K562 (cell line): ENCODE measurements around the gene KCNK4. TPM values are rescaled to one million over a fixed set of nuclear protein-coding genes. Genes with fewer than 3 reads are reported as not detected.

ENCODE experiments used
- ATF3 ChIP-seq, 2 experiments: fragments of 450-650 bp in 1 of 2; sonication (generic) in 1 of 2; formaldehyde crosslinking in 1 of 2; IDR thresholded peaks in 1 of 2; conservative IDR thresholded peaks in 1 of 2; 2 replicates each; pipeline versions ENCODE4 v1.6.1 to v1.8.1; 2016 to 2023; ENCODE audit warnings: mild to moderate bottlenecking in 2 of 2, moderate library complexity in 2 of 2, inconsistent platforms in 1 of 2, missing genetic modification reagents in 1 of 2
- CBFA2T3 ChIP-seq: fragments of 450-650 bp; IDR thresholded peaks from 2 replicates; pipeline ENCODE4 v1.6.1; 2017
- FOXO4 ChIP-seq: fragments of 450-650 bp; formaldehyde crosslinking; IDR thresholded peaks from 2 replicates; pipeline ENCODE4 v1.4.0; 2020; ENCODE audit warnings: mild to moderate bottlenecking, moderate library complexity
- GTF2E2 ChIP-seq: fragments of 200-800 bp; sonication (Bioruptor generic); IDR thresholded peaks from 2 replicates; pipeline ENCODE4 v1.6.1; 2016; ENCODE audit warnings: missing genetic modification characterization, missing compliant biosample characterization
- HDAC1 ChIP-seq, 2 experiments: fragments of 450-650 bp; IDR thresholded peaks; 2 replicates each; pipeline ENCODE4 v1.6.1; 2016 to 2017; ENCODE audit warnings: inconsistent platforms in 1 of 2, mild to moderate bottlenecking in 1 of 2, moderate library complexity in 1 of 2
- MAX ChIP-seq: sonication (generic); formaldehyde crosslinking; IDR thresholded peaks from 2 replicates; pipeline ENCODE4 v1.9.0; 2022; ENCODE audit warnings: mild to moderate bottlenecking, missing genetic modification reagents
- MEIS2 ChIP-seq: fragments of 450-650 bp; IDR thresholded peaks from 2 replicates; pipeline ENCODE4 v1.6.1; 2014; ENCODE audit warnings: mild to moderate bottlenecking; ENCODE audit not compliant: partially characterized antibody
- MNT ChIP-seq, 2 experiments: fragments of 450-650 bp; conservative IDR thresholded peaks; 2 replicates each; pipeline ENCODE4 v1.6.1; 2017; ENCODE audit warnings: mild to moderate bottlenecking in 2 of 2, moderate library complexity in 2 of 2
- MTA2 ChIP-seq: fragments of 450-650 bp; IDR thresholded peaks from 2 replicates; pipeline ENCODE4 v1.6.1; 2016; ENCODE audit warnings: low read depth
- NFIC ChIP-seq: fragments of 450-650 bp; IDR thresholded peaks from 2 replicates; pipeline ENCODE4 v1.6.1; 2017; ENCODE audit warnings: mild to moderate bottlenecking, inconsistent platforms
- PHF21A ChIP-seq: fragments of 450-650 bp; IDR thresholded peaks from 2 replicates; pipeline ENCODE4 v1.6.1; 2017; ENCODE audit warnings: low read depth, borderline replicate concordance
- SMARCA4 ChIP-seq: fragments of 450-650 bp; IDR thresholded peaks from 2 replicates; pipeline ENCODE4 v1.6.1; 2016
- TAL1 ChIP-seq: fragments of 450-650 bp; IDR thresholded peaks from 2 replicates; pipeline ENCODE4 v1.6.1; 2016; ENCODE audit warnings: mild to moderate bottlenecking
- TCF3 ChIP-seq: sonication (generic); formaldehyde crosslinking; IDR thresholded peaks from 2 replicates; pipeline ENCODE4 v1.4.0; 2020; ENCODE audit warnings: mild to moderate bottlenecking, missing genetic modification reagents
- ZNF146 ChIP-seq: IDR thresholded peaks from one replicate; pipeline ENCODE4 v1.6.1; 2018; ENCODE audit warnings: missing compliant biosample characterization; ENCODE audit not compliant: unreplicated experiment
- ZNF75A ChIP-seq: fragments of 450-650 bp; formaldehyde crosslinking; IDR thresholded peaks from 2 replicates; pipeline ENCODE4 v1.4.0; 2020; ENCODE audit warnings: mild to moderate bottlenecking
- ZNF76 ChIP-seq: fragments of 250-450 bp; sonication (Bioruptor Pico); IDR thresholded peaks from 2 replicates; pipeline ENCODE4 v1.4.0; 2020; ENCODE audit warnings: mild to moderate bottlenecking, moderate library complexity, borderline replicate concordance
- polyA plus RNA-seq, 8 experiments: library from polyadenylated mRNA; depleted of rRNA in 4 of 8; stranded (reverse) in 5 of 8; unstranded in 3 of 8; fragments of >200 nt; fragmentation: Nextera tagmentation in 2 of 8; fragmentation: Illumina TruSeq in 1 of 8; extraction: Ambion mirVana in 2 of 8; extraction: Trizol in 1 of 8; gene quantifications; 2 replicates each; pipeline versions ENCODE4 v1.2.1 to v1.2.3, GENCODE V29; 2011 to 2014; ENCODE audit warnings: inconsistent platforms in 1 of 8, missing spikeins in 1 of 8
- total RNA-seq, 7 experiments: library from RNA; depleted of rRNA in 6 of 7; stranded (reverse); fragments of >200 nt in 6 of 7; fragmentation: Illumina TruSeq in 2 of 7; extraction: Trizol in 2 of 7; gene quantifications; 2 replicates each; pipeline versions ENCODE4 v1.2.1 to v1.2.3, GENCODE V29; 2011 to 2021; ENCODE audit warnings: low replicate concordance in 1 of 7

KCNK4 gene
- total and polyA plus RNA-seq, 9 of the 15 experiments (the other 6 are each of a cell fraction or from before 2014, with no cell fraction given), result not detected

- peak; percentile 68 for TF ChIP-seq ATF3 (IDR thresholded peaks at IDR 0.05)
- no peak for TF ChIP-seq ATF3 (CRISPR knock-in tag; conservative IDR thresholded peaks at IDR 0.05)
- TF ChIP-seq MEIS2, result peak; percentile 32
- peak; percentile 68 for TF ChIP-seq TAL1
- no peak for TF ChIP-seq GTF2E2
- TF ChIP-seq MTA2, result 0 out of 2 replicates have a peak, but pooled peaks have one; percentile 35
- TF ChIP-seq ZNF76 (CRISPR knock-in tag), result no peak
- TF ChIP-seq PHF21A, result no peak
- TF ChIP-seq NFIC, result 0 out of 2 replicates have a peak, but pooled peaks have one; percentile 9
- no peak for TF ChIP-seq FOXO4 (CRISPR knock-in tag)
- TF ChIP-seq HDAC1 (IDR thresholded peaks at IDR 0.05), result 0 out of 4 replicates have a peak, but pooled peaks of 1 of the 2 experiments have one; percentile 23
- 0 out of 2 replicates have a peak, but pooled peaks have one; percentile 24 for TF ChIP-seq SMARCA4
- peak; percentile 68 for TF ChIP-seq MAX (CRISPR knock-in tag)
- TF ChIP-seq ZNF146 (CRISPR knock-in tag), result peak; percentile 98
- TF ChIP-seq TCF3 (CRISPR knock-in tag), result peak; percentile 79
- TF ChIP-seq CBFA2T3, result peak; percentile 83
- no peak for TF ChIP-seq ZNF75A (CRISPR knock-in tag)
- TF ChIP-seq MNT (conservative IDR thresholded peaks at IDR 0.05), result peak; percentile 75 to 83
Observed at GRCh38 chr11:64333556-64333955, 42.5 kb downstream of the KCNK4 start (continued).
